ENCODE data around the gene RALGAPB.

DNA sequence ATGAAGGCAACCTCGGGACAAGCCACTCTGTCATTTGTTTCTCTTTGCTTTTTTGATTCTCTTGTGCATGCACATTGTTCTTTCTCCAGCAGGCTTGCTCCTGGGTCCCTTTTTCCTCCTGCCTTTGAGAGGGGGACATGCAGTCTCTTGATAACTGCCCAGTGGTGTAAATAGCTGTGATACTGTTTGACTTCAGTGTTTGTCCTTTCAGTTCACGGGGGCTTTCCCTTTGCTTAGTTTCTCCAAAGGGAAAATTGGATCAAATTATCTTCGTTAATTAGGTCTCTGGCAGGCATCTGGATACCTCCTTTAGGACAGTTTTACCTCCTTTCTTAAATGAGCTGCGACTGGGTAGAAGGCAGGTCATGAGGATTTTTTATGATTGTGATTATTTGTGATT, 41.5 kb downstream of the RALGAPB start:
- TF ChIP-seq, protein P1, sequence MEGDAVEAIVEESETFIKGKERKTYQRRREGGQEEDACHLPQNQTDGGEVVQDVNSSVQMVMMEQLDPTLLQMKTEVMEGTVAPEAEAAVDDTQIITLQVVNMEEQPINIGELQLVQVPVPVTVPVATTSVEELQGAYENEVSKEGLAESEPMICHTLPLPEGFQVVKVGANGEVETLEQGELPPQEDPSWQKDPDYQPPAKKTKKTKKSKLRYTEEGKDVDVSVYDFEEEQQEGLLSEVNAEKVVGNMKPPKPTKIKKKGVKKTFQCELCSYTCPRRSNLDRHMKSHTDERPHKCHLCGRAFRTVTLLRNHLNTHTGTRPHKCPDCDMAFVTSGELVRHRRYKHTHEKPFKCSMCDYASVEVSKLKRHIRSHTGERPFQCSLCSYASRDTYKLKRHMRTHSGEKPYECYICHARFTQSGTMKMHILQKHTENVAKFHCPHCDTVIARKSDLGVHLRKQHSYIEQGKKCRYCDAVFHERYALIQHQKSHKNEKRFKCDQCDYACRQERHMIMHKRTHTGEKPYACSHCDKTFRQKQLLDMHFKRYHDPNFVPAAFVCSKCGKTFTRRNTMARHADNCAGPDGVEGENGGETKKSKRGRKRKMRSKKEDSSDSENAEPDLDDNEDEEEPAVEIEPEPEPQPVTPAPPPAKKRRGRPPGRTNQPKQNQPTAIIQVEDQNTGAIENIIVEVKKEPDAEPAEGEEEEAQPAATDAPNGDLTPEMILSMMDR (IDR thresholded peaks at IDR 0.05), result no peak
- no peak for TF ChIP-seq POLR2A (IDR thresholded peaks at IDR 0.05)

Measured in body of pancreas (tissue), 4 donors.